Muscle layer of colon (tissue), 2 donors: ENCODE measurements around the gene CD8B2.
A peak's percentile ranks its signal among the peaks of the same experiment; 100 is the strongest.

Source experiments
- H3K27ac ChIP-seq: one replicate; pipeline ENCODE4 v1.7.0; 2013; ENCODE audit warnings: low read depth, mild to moderate bottlenecking, low read length, moderate library complexity
- H3K27me3 ChIP-seq, 2 donors: one replicate each; pipeline ENCODE4 v1.7.0; 2013; ENCODE audit warnings: low read length in 2 of 2, mild to moderate bottlenecking in 2 of 2; ENCODE audit not compliant: insufficient read depth in 2 of 2, control insufficient read depth in 1 of 2
- H3K36me3 ChIP-seq: one replicate; pipeline ENCODE4 v1.7.0; 2013; ENCODE audit warnings: mild to moderate bottlenecking, low read length; ENCODE audit not compliant: insufficient read depth
- H3K4me1 ChIP-seq: one replicate; pipeline ENCODE4 v1.7.0; 2013; ENCODE audit warnings: mild to moderate bottlenecking, low read length; ENCODE audit not compliant: insufficient read depth
- H3K4me3 ChIP-seq, 2 donors: one replicate each; pipeline ENCODE4 v1.7.0; 2013; ENCODE audit warnings: low read length in 2 of 2, low read depth in 1 of 2, mild to moderate bottlenecking in 1 of 2, moderate library complexity in 1 of 2
- H3K9ac ChIP-seq: one replicate; pipeline ENCODE4 v1.7.0; 2013; ENCODE audit warnings: low read length
- H3K9me3 ChIP-seq: one replicate; pipeline ENCODE4 v1.7.0; 2013; ENCODE audit warnings: mild to moderate bottlenecking, low read length
- donor health status: abdominal sarcoma.
- donor health status: Adenocarcinoma of cecum.

The CD8B2 gene

GRCh38 chr2:106537791-106538191 is 50.6 kb downstream of the CD8B2 start:
- H3K27ac ChIP-seq, result no peak overlapping the region
- H3K4me1 ChIP-seq, result peaks cover 7% of the 10 kb centered on the region
- H3K4me3 ChIP-seq, result no peak overlapping the region
- H3K36me3 ChIP-seq, result no peaks in the 10 kb centered on the region
- H3K27me3 ChIP-seq, result no peaks in the 10 kb centered on the region
- H3K9ac ChIP-seq, result no peak overlapping the region
- H3K9me3 ChIP-seq, result no peaks in the 10 kb centered on the region

- no peaks in the 10 kb centered on the region for H3K9me3 ChIP-seq
- no peak overlapping the region for H3K4me3 ChIP-seq
- no peaks in the 10 kb centered on the region for H3K27me3 ChIP-seq
- no peak overlapping the region for H3K27ac ChIP-seq
- H3K9ac ChIP-seq, result no peak overlapping the region
- peaks cover 10% of the 10 kb centered on the region for H3K4me1 ChIP-seq
- H3K36me3 ChIP-seq, result no peaks in the 10 kb centered on the region
These were observed 53.7 kb downstream of the CD8B2 start for GRCh38 chr2:106540886-106541285.

- Histone ChIP-seq H3K27ac (no peak overlapping the region), H3K9me3 (no peaks in the 10 kb centered on the region), H3K36me3 (no peaks in the 10 kb centered on the region), H3K27me3 (no peaks in the 10 kb centered on the region), H3K4me3 (no peak overlapping the region), H3K4me1 (peaks cover 14% of the 10 kb centered on the region), H3K9ac (no peak overlapping the region)
These were observed 54.2 kb downstream of the CD8B2 start for GRCh38 chr2:106541333-106541732.

GRCh38 chr2:106542746-106543359 is 55.7 kb downstream of the CD8B2 start:
- H3K36me3 ChIP-seq, result no peaks in the 10 kb centered on the region
- no peak overlapping the region for H3K9ac ChIP-seq
- H3K27me3 ChIP-seq, result no peaks in the 10 kb centered on the region
- peak overlapping the region in 1 of 2 donors; percentile 39 for H3K4me3 ChIP-seq
- H3K4me1 ChIP-seq, result peaks cover 17% of the 10 kb centered on the region
- H3K27ac ChIP-seq, result no peak overlapping the region
- no peaks in the 10 kb centered on the region for H3K9me3 ChIP-seq

GRCh38 chr2:106545007-106545406 is 57.8 kb downstream of the CD8B2 start:
- peaks cover 17% of the 10 kb centered on the region for H3K4me1 ChIP-seq
- no peaks in the 10 kb centered on the region for H3K9me3 ChIP-seq
- H3K9ac ChIP-seq, result no peak overlapping the region
- no peak overlapping the region for H3K4me3 ChIP-seq
- no peak overlapping the region for H3K27ac ChIP-seq
- H3K27me3 ChIP-seq, result no peaks in the 10 kb centered on the region
- H3K36me3 ChIP-seq, result no peaks in the 10 kb centered on the region

- Histone ChIP-seq H3K4me1 (peaks cover 17% of the 10 kb centered on the region), H3K4me3 (no peak overlapping the region), H3K9me3 (no peaks in the 10 kb centered on the region), H3K27me3 (no peaks in the 10 kb centered on the region), H3K9ac (no peak overlapping the region), H3K27ac (no peak overlapping the region), H3K36me3 (no peaks in the 10 kb centered on the region)
These were observed 59.3 kb downstream of the CD8B2 start for GRCh38 chr2:106546391-106546990.

GRCh38 chr2:106547164-106547903 is 60.2 kb downstream of the CD8B2 start:
- Histone ChIP-seq H3K4me3 (no peak overlapping the region), H3K4me1 (peaks cover 17% of the 10 kb centered on the region), H3K9me3 (no peaks in the 10 kb centered on the region), H3K9ac (no peak overlapping the region), H3K27ac (no peak overlapping the region), H3K36me3 (no peaks in the 10 kb centered on the region), H3K27me3 (no peaks in the 10 kb centered on the region)

- H3K4me3 ChIP-seq, result no peak overlapping the region
- no peak overlapping the region for H3K9ac ChIP-seq
- H3K27me3 ChIP-seq, result no peaks in the 10 kb centered on the region
- H3K4me1 ChIP-seq, result peaks cover 7% of the 10 kb centered on the region
- H3K36me3 ChIP-seq, result no peaks in the 10 kb centered on the region
- no peaks in the 10 kb centered on the region for H3K9me3 ChIP-seq
- H3K27ac ChIP-seq, result no peak overlapping the region
These were observed 64.4 kb downstream of the CD8B2 start for GRCh38 chr2:106551417-106552130.

GRCh38 chr2:106552921-106553320 is 65.8 kb downstream of the CD8B2 start:
- Histone ChIP-seq H3K4me1 (no peaks in the 10 kb centered on the region), H3K27me3 (no peaks in the 10 kb centered on the region), H3K9me3 (no peaks in the 10 kb centered on the region), H3K36me3 (no peaks in the 10 kb centered on the region), H3K27ac (no peak overlapping the region), H3K9ac (no peak overlapping the region), H3K4me3 (no peak overlapping the region)

GRCh38 chr2:106553321-106553720 is 66.2 kb downstream of the CD8B2 start:
- Histone ChIP-seq H3K4me3 (no peak overlapping the region), H3K9me3 (no peaks in the 10 kb centered on the region), H3K9ac (no peak overlapping the region), H3K27ac (no peak overlapping the region), H3K36me3 (no peaks in the 10 kb centered on the region), H3K27me3 (no peaks in the 10 kb centered on the region), H3K4me1 (no peaks in the 10 kb centered on the region)

GRCh38 chr2:106554411-106554810 is 67.2 kb downstream of the CD8B2 start:
- Histone ChIP-seq H3K36me3 (no peaks in the 10 kb centered on the region), H3K4me1 (peaks cover 5% of the 10 kb centered on the region)

More at GRCh38 chr2:106554411-106554810, 67.2 kb downstream of the CD8B2 start:
- H3K9me3 ChIP-seq, result no peaks in the 10 kb centered on the region
- H3K27me3 ChIP-seq, result no peaks in the 10 kb centered on the region
- H3K9ac ChIP-seq, result no peak overlapping the region
- no peak overlapping the region for H3K27ac ChIP-seq
- no peak overlapping the region for H3K4me3 ChIP-seq
